Progenitor cell of endocrine pancreas (in vitro differentiated cells): ENCODE measurements around the gene INAFM2. TPM values are rescaled to one million over a fixed set of nuclear protein-coding genes. Genes with fewer than 3 reads are reported as not detected.

Experiments
- DNase-seq: peaks from one replicate; pipeline ENCODE4 v3.0.0; 2021; ENCODE audit warnings: low spot score; ENCODE audit not compliant: unreplicated experiment
- H3K27ac Mint-ChIP-seq: 2 replicates; pipeline ENCODE4 v1.8.0; 2021; ENCODE audit warnings: mild to moderate bottlenecking, moderate library complexity, mixed read lengths
- H3K27me3 Mint-ChIP-seq: 2 replicates; pipeline ENCODE4 v1.8.0; 2021; ENCODE audit warnings: mixed read lengths
- H3K36me3 Mint-ChIP-seq: 2 replicates; pipeline ENCODE4 v1.8.0; 2022; ENCODE audit warnings: mixed read lengths; ENCODE audit not compliant: insufficient read depth
- H3K4me1 Mint-ChIP-seq: 2 replicates; pipeline ENCODE4 v1.8.0; 2021; ENCODE audit warnings: low read depth, mixed read lengths
- H3K4me3 Mint-ChIP-seq: 2 replicates; pipeline ENCODE4 v1.8.0; 2021; ENCODE audit warnings: low read depth, mild to moderate bottlenecking, moderate library complexity, mixed read lengths
- H3K9me3 Mint-ChIP-seq: 2 replicates; pipeline ENCODE4 v1.8.0; 2021; ENCODE audit warnings: low read depth, mixed read lengths
- total RNA-seq: library from RNA; stranded (reverse); gene quantifications from 2 replicates; pipeline ENCODE4 v1.2.1, GENCODE V29; 2021
- TF ChIP-seq, protein P1 (sequence below): fragments of 200-600 bp; sonication (generic); IDR thresholded peaks from one replicate; pipeline ENCODE4 v1.5.0; 2021; ENCODE audit warnings: antibody characterized with exemption, mild to moderate bottlenecking; ENCODE audit not compliant: unreplicated experiment

Gene INAFM2
- total RNA-seq, 1 donor from 2014 or later = 14.9 TPM

DNA sequence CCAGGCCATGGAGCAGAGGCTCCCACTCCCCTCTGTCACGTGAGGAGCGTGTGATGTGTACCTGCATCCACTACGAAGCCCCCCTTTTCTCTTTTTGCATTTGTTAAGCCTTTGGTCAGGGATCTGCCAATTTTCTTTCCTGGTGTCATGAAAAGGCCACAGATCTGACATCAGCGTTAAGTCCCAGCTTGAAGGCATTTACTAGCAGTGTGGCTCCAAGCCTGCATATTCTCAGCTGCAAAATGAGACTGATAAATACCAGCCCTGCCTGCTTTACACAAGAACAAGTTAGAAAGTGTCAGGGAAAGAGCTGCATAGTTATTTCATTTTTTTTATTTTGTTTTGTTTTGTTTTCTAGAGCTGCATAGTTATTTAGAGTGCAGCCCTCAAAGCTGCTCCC lies 38.3 kb upstream of the INAFM2 start:
- Mint-ChIP-seq H3K27me3 (peaks cover 77% of the 10 kb centered on the region), H3K9me3 (no peaks in the 10 kb centered on the region), H3K4me3 (no peak overlapping the region), H3K27ac (no peak overlapping the region), H3K4me1 (no peaks in the 10 kb centered on the region), H3K36me3 (no peaks in the 10 kb centered on the region)
- TF ChIP-seq, protein P1, sequence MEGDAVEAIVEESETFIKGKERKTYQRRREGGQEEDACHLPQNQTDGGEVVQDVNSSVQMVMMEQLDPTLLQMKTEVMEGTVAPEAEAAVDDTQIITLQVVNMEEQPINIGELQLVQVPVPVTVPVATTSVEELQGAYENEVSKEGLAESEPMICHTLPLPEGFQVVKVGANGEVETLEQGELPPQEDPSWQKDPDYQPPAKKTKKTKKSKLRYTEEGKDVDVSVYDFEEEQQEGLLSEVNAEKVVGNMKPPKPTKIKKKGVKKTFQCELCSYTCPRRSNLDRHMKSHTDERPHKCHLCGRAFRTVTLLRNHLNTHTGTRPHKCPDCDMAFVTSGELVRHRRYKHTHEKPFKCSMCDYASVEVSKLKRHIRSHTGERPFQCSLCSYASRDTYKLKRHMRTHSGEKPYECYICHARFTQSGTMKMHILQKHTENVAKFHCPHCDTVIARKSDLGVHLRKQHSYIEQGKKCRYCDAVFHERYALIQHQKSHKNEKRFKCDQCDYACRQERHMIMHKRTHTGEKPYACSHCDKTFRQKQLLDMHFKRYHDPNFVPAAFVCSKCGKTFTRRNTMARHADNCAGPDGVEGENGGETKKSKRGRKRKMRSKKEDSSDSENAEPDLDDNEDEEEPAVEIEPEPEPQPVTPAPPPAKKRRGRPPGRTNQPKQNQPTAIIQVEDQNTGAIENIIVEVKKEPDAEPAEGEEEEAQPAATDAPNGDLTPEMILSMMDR = no peak
- DNase-seq = no peak

DNA sequence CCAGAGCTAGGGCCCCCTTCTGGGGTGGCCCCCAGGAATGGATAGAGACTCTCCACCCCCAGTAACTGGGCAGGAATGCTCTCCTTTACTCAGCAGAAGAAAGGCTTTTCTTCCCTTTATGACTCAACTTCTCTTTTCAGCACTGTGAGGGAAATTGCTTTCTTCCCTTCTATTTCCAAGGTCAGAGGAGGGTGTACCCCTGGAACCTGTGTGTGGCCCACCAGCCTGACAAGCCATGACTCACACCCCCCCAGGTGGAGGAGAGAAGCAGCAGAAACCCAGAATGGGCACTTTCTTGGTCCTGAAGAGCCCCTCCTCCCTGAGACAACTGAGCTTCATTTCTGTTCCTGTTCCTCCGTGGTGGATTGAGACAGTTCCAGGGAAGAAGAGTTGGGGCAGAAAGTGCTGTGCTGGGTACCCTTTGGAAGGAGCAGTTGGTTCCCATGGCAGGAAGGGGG lies 37.9 kb upstream of the INAFM2 start:
- no peaks in the 10 kb centered on the region for H3K9me3 Mint-ChIP-seq
- no peak for DNase-seq
- H3K4me3 Mint-ChIP-seq = no peak overlapping the region
- no peak overlapping the region for H3K27ac Mint-ChIP-seq
- TF ChIP-seq, protein P1 = no peak
- H3K27me3 Mint-ChIP-seq = peaks cover 77% of the 10 kb centered on the region
- H3K4me1 Mint-ChIP-seq = peaks cover under 1% of the 10 kb centered on the region
- no peaks in the 10 kb centered on the region for H3K36me3 Mint-ChIP-seq

DNA sequence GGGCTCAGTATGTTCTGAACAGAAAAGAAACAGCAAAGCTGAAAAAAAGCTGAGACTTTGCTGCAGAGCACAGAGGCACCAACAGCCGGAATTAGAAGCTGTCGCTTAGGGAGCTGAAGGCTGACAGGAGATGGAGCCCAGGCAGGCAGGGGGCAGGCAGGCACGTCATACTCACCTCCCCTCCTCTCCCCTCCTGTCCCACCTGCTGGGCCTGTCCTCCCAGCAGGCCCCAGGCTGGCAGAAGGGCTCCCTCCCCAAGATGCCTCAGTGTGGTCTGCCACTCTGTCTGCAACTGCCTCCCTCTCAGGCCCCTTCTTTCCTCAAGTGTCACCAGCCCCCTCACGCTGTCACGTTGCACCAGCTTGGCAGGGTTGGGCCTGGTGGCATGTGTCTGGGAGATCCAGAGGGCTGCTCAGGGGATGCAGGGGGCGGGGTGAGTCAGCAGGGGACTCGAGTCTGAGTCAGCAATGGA lies 37.4 kb upstream of the INAFM2 start:
- Mint-ChIP-seq H3K4me1 (peaks cover 1% of the 10 kb centered on the region), H3K4me3 (no peak overlapping the region), H3K36me3 (no peaks in the 10 kb centered on the region), H3K9me3 (no peaks in the 10 kb centered on the region), H3K27ac (no peak overlapping the region), H3K27me3 (peaks cover 73% of the 10 kb centered on the region)
- no peak for DNase-seq
- TF ChIP-seq, protein P1 = no peak

DNA sequence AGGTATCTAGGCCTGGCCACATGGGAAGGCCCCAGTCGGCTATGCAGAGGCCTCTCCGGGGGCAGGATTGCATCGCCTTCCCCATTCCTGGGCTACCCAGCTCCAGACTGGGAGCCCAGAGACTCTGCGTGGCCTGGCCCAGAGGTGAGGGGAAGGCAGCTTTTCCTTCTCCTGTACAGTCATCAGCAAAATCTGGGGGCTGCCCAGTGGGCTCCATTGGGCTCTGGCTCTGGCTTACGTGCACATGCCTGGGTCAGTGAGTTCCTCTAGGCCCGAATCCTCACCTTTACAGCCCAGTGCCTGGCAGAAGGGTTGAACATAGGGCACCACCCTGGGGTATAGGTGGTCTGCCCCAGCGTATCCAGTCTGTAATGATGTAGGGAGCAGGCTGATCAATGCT lies 36.7 kb upstream of the INAFM2 start:
- Mint-ChIP-seq H3K27ac (no peak overlapping the region), H3K9me3 (no peaks in the 10 kb centered on the region), H3K4me3 (no peak overlapping the region), H3K27me3 (peaks cover 73% of the 10 kb centered on the region), H3K36me3 (no peaks in the 10 kb centered on the region), H3K4me1 (peaks cover 1% of the 10 kb centered on the region)
- no peak for DNase-seq
- TF ChIP-seq, protein P1 = no peak

DNA sequence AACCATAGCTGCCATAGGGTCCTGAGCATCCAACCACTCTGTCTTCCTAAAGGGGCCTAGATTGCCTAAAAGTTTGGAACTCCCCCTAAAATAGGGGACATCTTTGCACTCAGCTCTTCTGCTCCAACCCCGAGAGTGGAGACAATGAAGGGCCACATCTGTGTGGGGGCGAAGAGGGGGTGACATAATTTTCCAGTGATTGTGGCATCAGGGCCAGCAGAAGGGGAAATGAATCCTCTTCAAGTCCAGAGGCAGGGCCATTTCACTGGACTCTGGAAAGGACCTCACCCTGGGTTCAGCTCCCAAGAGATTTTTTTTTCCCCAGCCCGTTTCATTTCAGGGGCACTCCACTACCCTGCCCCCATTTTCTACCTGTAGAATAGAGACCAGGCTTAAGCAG lies 36.0 kb upstream of the INAFM2 start:
- Mint-ChIP-seq H3K36me3 (no peaks in the 10 kb centered on the region), H3K4me1 (peaks cover 1% of the 10 kb centered on the region), H3K9me3 (no peaks in the 10 kb centered on the region), H3K27me3 (peaks cover 80% of the 10 kb centered on the region), H3K4me3 (no peak overlapping the region), H3K27ac (no peak overlapping the region)
- TF ChIP-seq, protein P1 = no peak
- no peak for DNase-seq
